NCI-H1417 (cell line): ENCODE results near the gene RNF13.
"Not testable (repeated sequence)": the region's sequence is repeated elsewhere in the genome, so short reads cannot be mapped to it uniquely, and the experiment has no call there.

Experiments
- DNase-seq, 3 experiments: peaks; one replicate each; lab custom pipeline; 2025; lab: John Stamatoyannopoulos, UW

Gene RNF13

GRCh38 chr3:149801195-149801594 lies 11.8 kb upstream of the RNF13 start:
- DNase-seq, result no peak

DNA sequence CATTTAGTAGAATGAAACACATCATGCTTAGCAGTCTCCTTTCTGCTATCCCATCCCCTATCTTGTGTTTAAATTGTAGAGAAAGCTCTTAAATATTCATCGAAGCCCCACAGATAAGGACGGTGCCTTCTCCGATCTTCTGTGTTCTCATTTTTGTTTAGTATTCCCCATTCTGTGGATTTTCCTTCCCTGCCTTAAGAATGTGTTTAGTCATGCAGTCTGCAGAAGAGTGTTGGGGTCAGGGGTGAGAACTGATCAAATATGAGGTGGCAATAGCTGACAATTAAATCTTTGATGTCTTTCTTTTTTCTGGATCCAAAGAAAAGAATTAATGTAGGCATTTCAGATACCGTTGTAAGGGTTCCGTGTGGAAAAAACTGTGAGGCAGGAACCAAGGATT lies 11.4 kb upstream of the RNF13 start:
- no peak for DNase-seq

DNA sequence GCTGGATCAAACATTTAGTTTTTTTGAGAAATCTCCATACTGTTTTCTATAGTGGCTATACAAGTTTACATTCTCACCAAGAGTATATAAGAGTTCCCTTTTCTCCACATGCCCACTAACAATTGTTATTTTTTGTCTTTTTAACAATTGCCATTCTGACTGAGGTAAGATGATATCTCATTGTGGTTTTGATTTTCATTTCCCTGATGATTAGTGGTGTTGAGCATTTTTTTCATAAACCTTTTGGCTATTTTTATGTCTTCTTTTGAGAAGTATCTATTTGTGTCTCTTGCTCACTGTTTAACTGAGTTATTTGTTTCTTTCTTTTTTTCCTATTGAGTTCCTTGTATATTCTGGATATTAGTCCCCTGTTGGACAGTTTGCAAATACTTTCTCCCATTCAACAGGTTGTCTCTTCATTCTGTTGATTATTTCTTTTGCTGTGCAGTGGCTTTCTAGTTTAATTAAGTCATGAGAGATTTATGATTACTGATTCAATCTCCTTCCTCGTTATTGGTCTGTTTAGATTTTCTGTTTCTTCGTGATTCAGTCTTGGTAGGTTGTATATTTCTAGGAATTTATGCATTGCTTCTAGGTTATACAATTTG lies 6.7 kb upstream of the RNF13 start:
- DNase-seq, result no peak

DNA sequence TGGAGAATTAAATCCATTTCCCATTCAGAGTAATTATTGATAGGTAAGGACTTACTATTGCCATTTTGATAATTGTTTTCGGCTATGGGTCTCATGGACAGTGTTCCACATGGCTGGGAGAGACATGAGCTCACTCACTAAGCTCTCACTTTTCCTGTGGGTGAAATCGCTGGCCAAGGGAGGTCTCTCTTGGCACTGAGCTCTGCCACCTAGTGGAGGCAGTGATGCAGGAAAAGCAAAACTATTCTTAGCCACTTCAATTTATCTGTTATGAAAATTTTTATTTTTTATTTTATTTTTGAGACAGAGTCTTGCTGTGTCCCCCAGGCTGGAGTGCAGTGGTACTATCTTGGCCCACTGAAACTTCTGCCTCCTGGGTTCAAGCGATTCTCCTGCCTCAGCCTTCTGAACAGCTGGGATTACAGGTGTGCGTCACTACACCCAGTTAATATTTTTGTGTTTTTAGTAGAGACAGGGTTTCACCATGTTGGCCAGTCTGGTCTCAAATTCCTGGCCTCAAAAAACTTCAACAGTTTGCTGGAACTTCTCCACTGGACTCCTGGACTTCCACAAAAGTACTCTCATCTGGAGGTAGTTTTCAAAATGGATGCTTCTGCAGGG lies 4.7 kb upstream of the RNF13 start:
- DNase-seq, result peak; percentile 38 to 83 (median 69)

- DNase-seq, result no peak
Measured at GRCh38 chr3:149809699-149810098, 3.3 kb upstream of the RNF13 start.

- DNase-seq, result no peak
Measured at GRCh38 chr3:149810846-149811245, 2.2 kb upstream of the RNF13 start.

DNA sequence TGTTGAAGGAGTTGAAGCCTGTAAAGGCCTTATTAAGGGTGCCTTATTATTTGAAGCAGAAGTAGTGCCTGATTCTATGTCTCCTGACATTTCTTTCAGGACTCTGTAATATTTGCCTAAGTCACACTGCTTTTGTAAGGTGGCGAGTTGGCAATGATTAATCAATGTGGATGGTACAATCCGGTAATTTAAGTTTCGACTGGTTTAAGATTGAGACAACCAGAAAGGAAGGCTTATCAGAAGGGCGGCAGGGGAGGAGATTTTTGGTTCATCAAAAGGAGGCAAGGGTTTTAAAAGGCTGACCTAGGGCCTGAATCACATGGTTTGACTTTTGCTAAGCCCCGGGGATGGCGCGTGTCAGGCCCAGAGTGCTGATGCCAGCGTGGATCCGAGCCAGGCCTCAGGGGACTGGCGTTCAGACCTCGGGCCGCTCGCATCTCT lies 830 bp upstream of the RNF13 start:
- no peak for DNase-seq

DNA sequence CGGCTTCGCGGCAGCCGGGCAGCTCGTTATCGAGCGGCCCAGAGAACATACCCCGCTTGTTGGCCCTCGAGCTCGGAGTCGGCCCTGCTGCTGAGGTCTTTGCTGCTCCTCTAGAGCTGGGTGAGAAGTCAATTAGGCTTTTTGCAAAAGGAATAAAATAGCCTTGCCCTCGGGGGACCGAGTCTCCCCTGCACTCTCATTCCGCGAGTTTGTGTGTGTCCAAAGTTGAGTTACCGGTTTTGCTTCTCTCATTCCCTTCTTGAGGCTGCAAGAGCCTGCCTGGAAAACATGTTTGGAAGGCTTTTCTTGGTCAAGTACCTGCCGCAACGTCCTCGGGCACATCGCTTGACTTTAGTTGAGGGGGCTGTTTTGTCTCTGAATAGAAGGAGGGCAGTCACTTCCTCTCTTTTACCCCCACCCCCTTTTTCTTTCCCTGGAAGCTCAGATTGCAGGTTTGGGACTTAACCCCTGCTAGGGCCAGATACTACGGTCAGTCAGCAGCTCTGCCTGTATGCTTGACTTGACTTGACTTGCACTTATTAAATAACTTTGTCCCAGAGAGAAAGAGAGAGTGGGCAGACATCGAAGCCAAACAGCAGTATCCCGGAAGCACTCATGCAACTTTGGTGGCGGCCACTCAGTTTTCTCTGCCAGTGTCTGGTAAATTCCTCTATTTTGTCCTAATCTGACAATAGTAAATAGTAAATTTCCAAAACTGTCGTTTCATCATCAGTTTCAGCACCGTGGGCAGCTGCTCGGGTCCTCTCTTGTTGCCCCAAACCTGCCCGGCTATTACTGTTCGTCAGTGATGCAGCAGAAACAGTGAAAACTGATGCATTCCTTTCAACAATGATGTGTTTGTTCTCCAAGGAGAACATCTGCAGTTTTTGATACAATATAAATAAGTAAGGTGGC lies 609 bp downstream of the RNF13 start:
- DNase-seq, result peak in 2 of 3 experiments; percentile 63 to 90

GRCh38 chr3:149815321-149815720 lies 2.3 kb downstream of the RNF13 start:
- DNase-seq, result no peak

DNA sequence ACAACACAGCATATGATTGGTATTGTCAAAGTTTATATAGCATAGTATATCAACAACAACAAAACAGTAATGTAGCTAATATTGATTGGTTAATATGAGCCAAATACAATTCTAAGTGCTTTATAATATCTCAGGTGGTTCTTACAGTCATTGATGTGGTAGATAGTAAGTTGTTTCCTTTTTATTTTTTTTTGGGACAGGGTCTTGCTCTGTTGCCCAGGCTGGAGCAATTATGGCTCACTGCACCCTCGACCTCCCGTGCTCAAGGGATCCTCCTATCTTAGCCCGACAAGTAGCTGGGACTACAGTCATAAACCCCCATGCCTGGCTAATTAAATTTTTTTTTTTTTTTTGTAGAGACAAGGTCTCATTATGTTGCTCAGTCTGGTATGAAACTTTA lies 2.7 kb downstream of the RNF13 start:
- no peak for DNase-seq

- DNase-seq, result no peak
Measured at GRCh38 chr3:149816311-149816710, 3.3 kb downstream of the RNF13 start.

DNA sequence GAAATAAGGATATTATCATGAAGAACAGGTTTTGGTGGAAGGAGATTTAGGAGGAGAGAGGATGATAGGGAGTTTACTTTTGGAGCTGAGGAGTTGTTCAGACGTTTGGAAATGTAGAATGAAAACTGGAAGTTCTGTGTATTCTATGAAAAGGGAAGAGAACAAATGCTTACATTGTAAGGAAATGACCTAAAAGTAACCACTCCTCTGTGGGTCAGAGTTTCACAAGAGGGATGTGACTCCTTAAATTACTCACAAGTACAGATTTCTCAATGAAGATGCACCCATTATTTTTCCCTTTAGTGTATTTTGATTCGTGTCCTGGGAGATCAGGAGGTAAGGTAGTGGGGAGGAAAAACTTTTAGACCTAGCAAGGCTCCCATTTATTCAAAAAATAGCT lies 4.0 kb downstream of the RNF13 start:
- no peak for DNase-seq

GRCh38 chr3:149819432-149819831 lies 6.4 kb downstream of the RNF13 start:
- no peak for DNase-seq

GRCh38 chr3:149820183-149820582 lies 7.2 kb downstream of the RNF13 start:
- no peak for DNase-seq

GRCh38 chr3:149826636-149827035 lies 13.6 kb downstream of the RNF13 start:
- DNase-seq, result no peak

GRCh38 chr3:149828390-149828789 lies 15.4 kb downstream of the RNF13 start:
- no peak for DNase-seq

DNA sequence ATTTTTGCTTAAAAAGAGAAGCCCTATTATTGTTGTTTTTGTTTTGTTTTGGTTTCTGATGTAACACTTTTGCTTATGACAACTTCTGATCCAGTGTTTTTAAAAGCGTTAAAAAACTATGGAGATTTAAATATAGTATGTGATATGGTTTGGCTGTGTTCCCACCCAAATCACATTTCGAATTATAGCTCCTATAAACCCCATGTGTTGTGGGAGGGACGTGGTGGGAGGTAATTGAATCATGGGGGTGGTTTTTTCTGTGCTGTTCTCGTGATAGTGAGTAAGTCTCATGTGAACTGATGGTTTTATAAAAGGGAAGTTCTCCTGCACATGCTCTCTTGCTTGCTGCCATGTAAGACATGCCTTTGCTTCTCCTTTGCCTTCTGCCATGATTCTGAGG lies 16.6 kb downstream of the RNF13 start:
- not testable (repeated sequence) for DNase-seq

DNA sequence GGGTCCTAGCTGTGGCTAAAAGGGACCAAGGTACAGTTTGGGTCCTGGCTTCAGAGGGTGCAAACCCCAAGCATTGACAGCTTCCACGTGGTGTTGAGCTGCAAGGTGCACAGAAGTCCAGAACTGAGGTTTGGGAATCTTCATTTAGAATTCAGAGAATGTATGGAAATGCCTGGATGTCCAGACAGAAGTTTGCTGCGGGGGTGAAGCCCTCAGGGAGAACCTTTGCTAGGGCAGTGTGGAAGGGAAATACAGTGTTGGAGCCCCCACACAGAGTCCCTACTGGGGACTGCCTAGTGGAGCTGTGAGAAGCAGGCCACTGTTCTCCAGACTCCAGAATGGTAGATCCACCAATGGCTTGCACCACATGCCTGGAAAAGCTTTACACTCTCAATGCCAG lies 17.9 kb downstream of the RNF13 start:
- DNase-seq, result no peak

DNA sequence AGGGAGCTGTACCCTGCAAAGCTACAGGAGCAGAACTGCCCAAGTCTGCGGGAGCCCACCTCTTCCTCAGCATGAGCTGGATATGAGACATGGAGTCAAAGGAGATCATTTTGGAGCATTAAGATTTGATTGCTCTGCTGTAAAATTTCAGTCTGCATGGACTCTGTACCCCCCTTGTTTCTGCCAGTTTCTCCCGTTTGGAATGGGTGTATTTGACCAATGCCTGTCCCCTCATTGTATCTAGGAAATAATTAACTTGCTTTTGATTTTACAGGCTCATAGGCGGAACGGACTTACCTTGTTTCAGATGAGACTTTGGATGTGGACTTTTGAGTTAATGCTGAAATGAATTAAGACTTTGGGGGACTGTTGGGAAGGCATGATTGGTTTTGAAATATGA lies 18.3 kb downstream of the RNF13 start:
- no peak for DNase-seq

GRCh38 chr3:149832086-149832485 lies 19.1 kb downstream of the RNF13 start:
- no peak for DNase-seq

DNA sequence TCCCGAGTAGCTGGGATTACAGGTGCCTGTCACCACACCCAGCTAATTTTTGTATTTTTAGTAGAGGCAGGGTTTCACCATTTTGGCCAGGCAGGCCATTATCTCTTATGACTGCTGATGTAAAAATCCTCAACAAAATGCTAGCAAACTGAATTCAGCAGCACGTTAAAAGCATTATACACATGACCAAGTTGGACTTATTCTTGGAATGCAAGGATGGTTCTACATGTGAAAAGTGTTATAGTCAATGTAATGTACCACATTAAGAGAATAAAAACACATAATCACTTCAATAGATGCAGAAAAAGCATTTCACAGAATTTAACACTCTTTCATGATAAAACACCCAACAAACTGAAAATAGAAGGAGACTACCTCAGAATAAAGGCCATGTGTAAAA lies 20.2 kb downstream of the RNF13 start:
- no peak for DNase-seq

DNA sequence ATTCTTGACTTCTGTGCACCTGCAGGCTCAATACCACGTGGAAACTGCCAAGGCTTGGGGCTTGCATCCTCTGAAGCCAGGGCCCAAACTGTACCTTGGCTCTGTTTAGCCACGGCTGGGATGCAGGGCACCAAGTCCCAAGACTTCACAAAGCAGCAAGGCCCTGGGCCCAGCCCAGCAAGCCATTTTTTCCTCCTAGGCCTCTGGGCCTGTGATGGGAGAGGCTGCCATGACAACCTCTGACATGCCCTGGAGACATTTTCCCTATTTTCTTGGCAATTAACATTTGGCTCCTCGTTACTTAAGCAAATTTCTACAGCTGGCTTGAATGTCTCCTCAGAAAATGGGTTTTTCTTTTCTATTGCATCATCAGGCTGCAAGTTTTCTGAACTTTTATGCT lies 25.5 kb downstream of the RNF13 start:
- DNase-seq, result not testable (repeated sequence)

DNA sequence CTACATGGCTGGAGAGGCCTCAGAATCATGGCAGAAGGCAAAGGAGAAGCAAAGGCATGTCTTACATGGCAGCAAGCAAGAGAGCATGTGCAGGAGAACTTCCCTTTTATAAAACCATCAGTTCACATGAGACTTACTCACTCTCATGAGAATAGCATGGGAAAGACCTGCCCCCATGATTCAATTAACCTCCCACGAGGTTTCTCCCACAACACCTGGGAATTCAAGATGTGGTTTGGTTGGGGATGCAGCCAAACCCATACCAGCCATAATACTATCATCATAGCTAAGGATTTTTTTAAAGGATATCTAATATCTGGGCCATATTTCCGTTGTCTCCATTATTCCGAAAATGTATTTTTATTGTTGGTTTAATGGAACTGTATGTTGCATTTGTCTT lies 26.5 kb downstream of the RNF13 start:
- DNase-seq, result not testable (repeated sequence)
